HepG2 (cell line): Measurements from ENCODE around the gene ZNF382. TPM values are rescaled to one million over a fixed set of nuclear protein-coding genes. Genes with fewer than 3 reads are reported as not detected.

Source experiments
- CHD2 ChIP-seq: IDR thresholded peaks from 2 replicates; pipeline ENCODE4 v1.6.1; 2011; ENCODE audit warnings: low read depth, low read length, improper control_type of control experiment
- FOXM1 ChIP-seq: sonication (generic); formaldehyde crosslinking; IDR thresholded peaks from 2 replicates; pipeline ENCODE4 v1.5.0; 2020; ENCODE audit warnings: missing genetic modification reagents
- HDAC6 ChIP-seq: fragments of 200-600 bp; sonication (generic); IDR thresholded peaks from 2 replicates; pipeline ENCODE4 v1.7.0; 2017; ENCODE audit warnings: mild to moderate bottlenecking, antibody characterized with exemption, low read length, low read depth
- KAT7 ChIP-seq: IDR thresholded peaks from 2 replicates; pipeline ENCODE4 v1.6.1; 2018; ENCODE audit warnings: borderline replicate concordance, missing compliant biosample characterization
- KIAA2018 ChIP-seq: sonication (generic); formaldehyde crosslinking; IDR thresholded peaks from 2 replicates; pipeline ENCODE4 v1.5.0; 2020; ENCODE audit warnings: mild to moderate bottlenecking, missing genetic modification reagents, borderline replicate concordance
- MBNL3 ChIP-seq: fragments of 250-450 bp; sonication (Bioruptor Pico); conservative IDR thresholded peaks from 2 replicates; pipeline ENCODE4 v1.8.0; 2022; ENCODE audit warnings: mild to moderate bottlenecking, inconsistent platforms
- MIXL1 ChIP-seq: IDR thresholded peaks from 2 replicates; pipeline ENCODE4 v1.6.1; 2016
- ONECUT2 ChIP-seq: sonication (generic); formaldehyde crosslinking; IDR thresholded peaks from 2 replicates; pipeline ENCODE4 v1.4.0; 2020; ENCODE audit warnings: missing genetic modification reagents
- RARG ChIP-seq: sonication (generic); formaldehyde crosslinking; IDR thresholded peaks from 2 replicates; pipeline ENCODE4 v1.4.0; 2020; ENCODE audit warnings: low read depth, mild to moderate bottlenecking, missing genetic modification reagents
- REPIN1 ChIP-seq: sonication (generic); formaldehyde crosslinking; IDR thresholded peaks from 2 replicates; pipeline ENCODE4 v1.8.0; 2022; ENCODE audit warnings: missing genetic modification reagents, low read depth, mild to moderate bottlenecking, borderline replicate concordance
- SMARCC2 ChIP-seq: fragments of 450-650 bp; IDR thresholded peaks from 2 replicates; pipeline ENCODE4 v1.6.1; 2017; ENCODE audit warnings: antibody characterized with exemption, mild to moderate bottlenecking
- SP1 ChIP-seq, 2 experiments: fragments of 450-650 bp in 1 of 2; sonication (generic) in 1 of 2; formaldehyde crosslinking in 1 of 2; IDR thresholded peaks; 2 replicates each; pipeline versions ENCODE4 v1.4.0 to v1.6.1; 2016 to 2020; ENCODE audit warnings: missing genetic modification reagents in 1 of 2
- U2AF1 ChIP-seq: fragments of 200-400 bp; formaldehyde crosslinking; optimal IDR thresholded peaks from 2 replicates; pipeline ENCODE3; 2017; ENCODE audit warnings: mild to moderate bottlenecking, low read depth, low read length
- XRCC5 ChIP-seq: fragments of 200-400 bp; formaldehyde crosslinking; optimal IDR thresholded peaks from 2 replicates; pipeline ENCODE3; 2017; ENCODE audit warnings: mild to moderate bottlenecking, low read length
- YY1 ChIP-seq: IDR thresholded peaks from 2 replicates; pipeline ENCODE4 v1.6.1; 2011; ENCODE audit warnings: low read length, low read depth, moderate library complexity, mild to moderate bottlenecking; ENCODE audit not compliant: insufficient read depth, insufficient replicate concordance
- ZBTB8A ChIP-seq: sonication (generic); formaldehyde crosslinking; IDR thresholded peaks from 2 replicates; pipeline ENCODE4 v1.4.0; 2020; ENCODE audit warnings: mild to moderate bottlenecking, low read depth, missing genetic modification reagents, borderline replicate concordance
- ZNF34 ChIP-seq: sonication (generic); formaldehyde crosslinking; IDR thresholded peaks from 2 replicates; pipeline ENCODE4 v1.4.0; 2020; ENCODE audit warnings: mild to moderate bottlenecking, missing genetic modification reagents, borderline replicate concordance
- ZNF615 ChIP-seq: sonication (generic); formaldehyde crosslinking; IDR thresholded peaks from 2 replicates; pipeline ENCODE4 v1.5.0; 2020; ENCODE audit warnings: mild to moderate bottlenecking, missing genetic modification reagents, borderline replicate concordance
- ZNF710 ChIP-seq: sonication (generic); formaldehyde crosslinking; IDR thresholded peaks from 2 replicates; pipeline ENCODE4 v1.5.0; 2020; ENCODE audit warnings: mild to moderate bottlenecking, missing genetic modification reagents, borderline replicate concordance
- ZNF788 ChIP-seq: sonication (generic); formaldehyde crosslinking; IDR thresholded peaks from 2 replicates; pipeline ENCODE4 v1.5.0; 2020; ENCODE audit warnings: mild to moderate bottlenecking, missing genetic modification reagents, borderline replicate concordance
- polyA plus RNA-seq, 8 experiments: library from polyadenylated mRNA; depleted of rRNA in 3 of 8; stranded (reverse) in 7 of 8; unstranded in 1 of 8; fragments of >200 nt; fragmentation: Illumina TruSeq in 4 of 8; extraction: Trizol in 4 of 8; gene quantifications; 2 replicates each; pipeline versions ENCODE4 v1.2.1 to v1.2.3, GENCODE V29; 2011 to 2016; ENCODE audit warnings: low read depth in 4 of 8, missing spikeins in 1 of 8, mixed read lengths in 1 of 8; ENCODE audit not compliant: insufficient read depth in 1 of 8
- total RNA-seq, 5 experiments: library from RNA; depleted of rRNA; stranded (reverse); fragments of >200 nt; fragmentation: Illumina TruSeq; extraction: Trizol; gene quantifications; 2 replicates each; pipeline ENCODE4 v1.2.3, GENCODE V29; 2016; ENCODE audit warnings: low read depth in 1 of 5
- TF ChIP-seq, protein P1 (sequence below): sonication (generic); formaldehyde crosslinking; IDR thresholded peaks from 2 replicates; pipeline ENCODE4 v1.4.0; 2020; ENCODE audit warnings: mild to moderate bottlenecking, missing genetic modification reagents

The ZNF382 gene
- total and polyA plus RNA-seq, 2 of the 13 experiments (the other 11 are each of a cell fraction or from before 2014, with no cell fraction given), result 2.3 to 6.8 TPM

GRCh38 chr19:36604656-36605100, 435 bp upstream of the ZNF382 start (continued):
- TF ChIP-seq, protein P1, sequence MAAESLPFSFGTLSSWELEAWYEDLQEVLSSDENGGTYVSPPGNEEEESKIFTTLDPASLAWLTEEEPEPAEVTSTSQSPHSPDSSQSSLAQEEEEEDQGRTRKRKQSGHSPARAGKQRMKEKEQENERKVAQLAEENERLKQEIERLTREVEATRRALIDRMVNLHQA, result no peak
- no peak for TF ChIP-seq RARG (CRISPR knock-in tag)
- no peak for TF ChIP-seq ZNF34 (CRISPR knock-in tag)
- no peak for TF ChIP-seq KIAA2018
- no peak for TF ChIP-seq ZNF710 (CRISPR knock-in tag)
- no peak for TF ChIP-seq ZBTB8A
- no peak for TF ChIP-seq XRCC5
- TF ChIP-seq HDAC6, result no peak
- peak; percentile 61; the same call in 1 of the 2 replicates for TF ChIP-seq MIXL1
- no peak for TF ChIP-seq CHD2
- no peak for TF ChIP-seq SMARCC2
- TF ChIP-seq ONECUT2 (CRISPR knock-in tag), result no peak
- TF ChIP-seq SP1 (IDR thresholded peaks at IDR 0.05), result no peak
- peak; percentile 50; the same call in 1 of the 2 replicates for TF ChIP-seq SP1 (CRISPR knock-in tag; IDR thresholded peaks at IDR 0.05)
- TF ChIP-seq ZNF788 (CRISPR knock-in tag), result peak; percentile 85
- TF ChIP-seq FOXM1 (CRISPR knock-in tag), result no peak
- no peak for TF ChIP-seq U2AF1
- TF ChIP-seq ZNF615 (CRISPR knock-in tag), result no peak
- TF ChIP-seq MBNL3 (CRISPR knock-in tag), result no peak
- no peak for TF ChIP-seq KAT7 (CRISPR knock-in tag)
- TF ChIP-seq YY1, result no peak
- no peak for TF ChIP-seq REPIN1 (CRISPR knock-in tag)
